GM10847 (cell line): ENCODE measurements around the gene PTBP1.

ENCODE experiments used
- POLR2A ChIP-seq: IDR thresholded peaks from 2 replicates; pipeline ENCODE4 v1.6.1; 2011; ENCODE audit not compliant: insufficient read length; ENCODE audit errors: extremely low read depth

Gene PTBP1

GRCh38 chr19:764301-764700 lies 33.0 kb upstream of the PTBP1 start:
- no peak for TF ChIP-seq POLR2A

GRCh38 chr19:765179-765738 lies 32.0 kb upstream of the PTBP1 start:
- TF ChIP-seq POLR2A = no peak

- TF ChIP-seq POLR2A = no peak
Measured at GRCh38 chr19:768424-768823, 28.8 kb upstream of the PTBP1 start.

- TF ChIP-seq POLR2A = no peak
Measured at GRCh38 chr19:769616-770015, 27.6 kb upstream of the PTBP1 start.

GRCh38 chr19:771332-771785 lies 25.9 kb upstream of the PTBP1 start:
- TF ChIP-seq POLR2A = no peak

GRCh38 chr19:772063-772462 lies 25.2 kb upstream of the PTBP1 start:
- no peak for TF ChIP-seq POLR2A

- no peak for TF ChIP-seq POLR2A
Measured at GRCh38 chr19:772730-773436, 24.4 kb upstream of the PTBP1 start.

- no peak for TF ChIP-seq POLR2A
Measured at GRCh38 chr19:776549-776948, 20.7 kb upstream of the PTBP1 start.

GRCh38 chr19:778910-779653 lies 18.2 kb upstream of the PTBP1 start:
- TF ChIP-seq POLR2A = no peak

- no peak for TF ChIP-seq POLR2A
Measured at GRCh38 chr19:780935-781334, 16.3 kb upstream of the PTBP1 start.

GRCh38 chr19:781800-782184 lies 15.5 kb upstream of the PTBP1 start:
- no peak for TF ChIP-seq POLR2A

- TF ChIP-seq POLR2A = no peak
Measured at GRCh38 chr19:782185-782877, 14.9 kb upstream of the PTBP1 start.

DNA sequence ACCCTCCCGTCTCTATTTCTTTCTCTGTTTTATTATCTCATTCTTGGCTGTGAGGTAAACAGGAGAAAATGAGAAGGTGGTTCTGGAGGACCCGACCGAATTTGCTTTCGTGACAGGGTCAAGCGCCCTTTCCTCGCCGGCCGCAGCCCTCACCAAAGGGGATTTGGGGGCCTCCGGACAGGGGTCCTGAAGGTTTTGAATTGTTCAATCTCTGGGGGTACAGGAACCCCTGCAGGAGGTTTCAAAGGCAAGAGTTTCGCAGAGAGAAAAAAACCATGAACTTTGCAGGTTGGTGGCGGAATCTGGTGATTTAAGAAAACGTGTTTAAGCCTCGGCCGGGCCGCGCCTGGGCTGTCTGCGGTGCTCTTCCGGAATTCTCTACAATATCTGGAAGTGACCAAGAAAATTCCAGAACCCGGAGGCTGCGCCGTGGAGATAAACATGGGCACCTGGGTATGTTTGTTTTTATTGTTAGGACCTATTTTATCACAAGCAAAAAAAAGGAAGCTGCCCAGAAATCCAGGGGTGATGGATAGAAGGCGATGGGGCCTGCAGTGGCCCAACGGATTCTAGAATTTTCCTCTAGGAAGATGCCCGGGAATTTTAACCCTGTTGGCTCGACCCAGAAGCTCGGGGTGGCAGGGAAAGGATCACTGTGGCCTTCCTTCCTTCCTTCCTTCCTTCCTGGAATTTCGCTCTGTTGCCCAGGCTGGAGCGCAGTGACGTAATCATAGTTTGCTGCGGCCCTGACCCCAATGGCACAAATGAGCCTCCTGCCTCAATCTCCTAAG lies 14.2 kb upstream of the PTBP1 start:
- TF ChIP-seq POLR2A = no peak

DNA sequence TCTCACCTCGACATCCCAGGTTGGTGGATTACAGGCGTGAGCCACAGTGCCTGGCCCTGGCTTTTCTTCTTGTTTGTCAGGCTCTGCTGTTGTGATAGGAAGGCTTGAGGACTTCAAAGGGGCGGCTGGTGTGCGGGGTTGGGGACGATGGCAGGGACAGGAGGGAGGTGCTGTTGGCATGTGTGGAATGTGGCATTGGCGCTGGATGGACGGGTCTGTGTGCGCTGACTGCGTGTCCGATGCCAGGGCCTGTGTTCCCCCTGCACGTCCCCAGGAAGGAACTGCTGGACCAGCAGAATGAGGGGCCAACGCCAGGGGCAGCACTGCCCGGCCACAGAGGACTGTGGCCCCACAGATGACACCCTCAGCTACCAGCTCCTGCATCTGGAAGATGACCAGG lies 12.7 kb upstream of the PTBP1 start:
- no peak for TF ChIP-seq POLR2A

- TF ChIP-seq POLR2A = no peak
Measured at GRCh38 chr19:787536-787935, 9.7 kb upstream of the PTBP1 start.
